PFSK-1 (cell line): ENCODE data around the gene LIN28B.

Experiments used
- POLR2AphosphoS5 ChIP-seq: IDR thresholded peaks from 2 replicates; pipeline ENCODE4 v1.6.1; 2012; ENCODE audit warnings: low read depth, mild to moderate bottlenecking, control low read depth, low read length, moderate library complexity
- REST ChIP-seq, 2 experiments: IDR thresholded peaks; 2 replicates each; pipeline versions ENCODE4 v1.6.1 to v1.8.0; 2011 to 2012; ENCODE audit warnings: low read depth in 2 of 2, low read length in 2 of 2, control low read depth in 1 of 2, inconsistent platforms in 1 of 2, mild to moderate bottlenecking in 1 of 2, moderate library complexity in 1 of 2; ENCODE audit not compliant: insufficient read depth in 1 of 2
- SIN3A ChIP-seq: IDR thresholded peaks from 2 replicates; pipeline ENCODE4 v1.6.1; 2012; ENCODE audit warnings: mild to moderate bottlenecking, low read length, moderate library complexity, borderline replicate concordance; ENCODE audit not compliant: insufficient read depth
- TAF1 ChIP-seq: IDR thresholded peaks from 2 replicates; pipeline ENCODE4 v1.6.1; 2012; ENCODE audit warnings: low read length, control low read depth, borderline replicate concordance; ENCODE audit not compliant: insufficient read depth

- TF ChIP-seq REST (IDR thresholded peaks at IDR 0.05; ENCODE audit: insufficient read depth in 1 of 2, low read depth in 2 of 2, low read length in 2 of 2) (no peak), POLR2AphosphoS5 (no peak), TAF1 (no peak), SIN3A (no peak)
Measured at GRCh38 chr6:104941729-104942091, 15.2 kb upstream of the LIN28B start.
